Type B pancreatic cell (in vitro differentiated cells): Measurements from ENCODE around the gene SMNDC1. TPM values are rescaled to one million over a fixed set of nuclear protein-coding genes. Genes with fewer than 3 reads are reported as not detected.

Source experiments
- DNase-seq: peaks from one replicate; pipeline ENCODE4 v3.0.0; 2021; ENCODE audit warnings: mixed read lengths; ENCODE audit not compliant: unreplicated experiment; ENCODE audit errors: extremely low spot score
- H3K27ac Mint-ChIP-seq: 2 replicates; pipeline ENCODE4 v1.8.0; 2021; ENCODE audit warnings: mild to moderate bottlenecking, mixed read lengths
- H3K27me3 Mint-ChIP-seq: 2 replicates; pipeline ENCODE4 v1.8.0; 2021; ENCODE audit warnings: mixed read lengths
- H3K36me3 Mint-ChIP-seq: 2 replicates; pipeline ENCODE4 v1.8.0; 2021; ENCODE audit warnings: mixed read lengths
- H3K4me1 Mint-ChIP-seq: one replicate; pipeline ENCODE4 v1.8.0; 2021; ENCODE audit warnings: mixed read lengths; ENCODE audit not compliant: unreplicated experiment
- H3K4me3 Mint-ChIP-seq: 2 replicates; pipeline ENCODE4 v1.8.0; 2021; ENCODE audit warnings: mild to moderate bottlenecking, mixed read lengths
- H3K9me3 Mint-ChIP-seq: 2 replicates; pipeline ENCODE4 v1.8.0; 2021; ENCODE audit warnings: mixed read lengths
- CTCF ChIP-seq: fragments of 200-600 bp; sonication (generic); conservative IDR thresholded peaks from 2 replicates; pipeline ENCODE4 v1.5.0; 2021; ENCODE audit warnings: antibody characterized with exemption, mild to moderate bottlenecking
- total RNA-seq: library from RNA; stranded (reverse); gene quantifications from 2 replicates; pipeline ENCODE4 v1.2.1, GENCODE V29; 2021; ENCODE audit warnings: low replicate concordance

Gene SMNDC1
- total RNA-seq, 1 donor from 2014 or later, result 35.4 TPM

GRCh38 chr10:110321869-110322620 is 17.3 kb upstream of the SMNDC1 start:
- no peak for TF ChIP-seq CTCF
- Mint-ChIP-seq H3K9me3 (peaks cover 5% of the 10 kb centered on the region), H3K4me3 (no peak overlapping the region), H3K4me1 (no peaks in the 10 kb centered on the region), H3K27ac (no peak overlapping the region), H3K27me3 (no peaks in the 10 kb centered on the region), H3K36me3 (no peaks in the 10 kb centered on the region)
- DNase-seq, result no peak

- Mint-ChIP-seq H3K4me3 (no peak overlapping the region), H3K27me3 (no peaks in the 10 kb centered on the region), H3K36me3 (no peaks in the 10 kb centered on the region), H3K27ac (no peak overlapping the region), H3K9me3 (no peaks in the 10 kb centered on the region), H3K4me1 (no peaks in the 10 kb centered on the region)
- no peak for TF ChIP-seq CTCF
- DNase-seq, result no peak
These were observed 13.4 kb upstream of the SMNDC1 start for GRCh38 chr10:110317866-110318850.

- H3K4me1 Mint-ChIP-seq, result peaks cover 10% of the 10 kb centered on the region
- no peak overlapping the region for H3K27ac Mint-ChIP-seq
- H3K4me3 Mint-ChIP-seq, result no peak overlapping the region
- no peak for DNase-seq
- TF ChIP-seq CTCF, result no peak
- no peaks in the 10 kb centered on the region for H3K36me3 Mint-ChIP-seq
- H3K9me3 Mint-ChIP-seq, result no peaks in the 10 kb centered on the region
- H3K27me3 Mint-ChIP-seq, result peaks cover 4% of the 10 kb centered on the region
These were observed 9.0 kb upstream of the SMNDC1 start for GRCh38 chr10:110313674-110314073.

GRCh38 chr10:110312206-110312605 is 7.5 kb upstream of the SMNDC1 start:
- H3K27me3 Mint-ChIP-seq, result peaks cover 4% of the 10 kb centered on the region
- no peak for DNase-seq
- no peak overlapping the region for H3K4me3 Mint-ChIP-seq
- no peak for TF ChIP-seq CTCF
- H3K27ac Mint-ChIP-seq, result no peak overlapping the region
- H3K9me3 Mint-ChIP-seq, result no peaks in the 10 kb centered on the region
- H3K36me3 Mint-ChIP-seq, result no peaks in the 10 kb centered on the region
- H3K4me1 Mint-ChIP-seq, result peaks cover 10% of the 10 kb centered on the region

GRCh38 chr10:110311357-110311949 is 6.7 kb upstream of the SMNDC1 start:
- Mint-ChIP-seq H3K9me3 (no peaks in the 10 kb centered on the region), H3K36me3 (no peaks in the 10 kb centered on the region), H3K4me1 (peaks cover 10% of the 10 kb centered on the region), H3K27me3 (peaks cover 4% of the 10 kb centered on the region), H3K4me3 (no peak overlapping the region), H3K27ac (no peak overlapping the region)
- TF ChIP-seq CTCF, result peak; percentile 83
- no peak for DNase-seq
